GM21737 (cell line): ENCODE results near the gene FNDC10.

ENCODE experiments used
- ATAC-seq: cut with Tn5 transposase; IDR thresholded peaks from one replicate; pipeline ENCODE4 v1.9.1; 2021; ENCODE audit warnings: mild to moderate bottlenecking, moderate library complexity; ENCODE audit not compliant: unreplicated experiment

Gene FNDC10

GRCh38 chr1:1616045-1616790 is 16.3 kb upstream of the FNDC10 start:
- peak; percentile 19 for ATAC-seq

- ATAC-seq: peak; percentile 74
Observed at GRCh38 chr1:1615256-1616044, 15.5 kb upstream of the FNDC10 start, which contains the start of gene MIB2. MIB2 (plus strand) TSS chr1:1615500; CDS start chr1:1623453, 7,953 bp downstream.

GRCh38 chr1:1614954-1615255 is 15.0 kb upstream of the FNDC10 start:
- no peak for ATAC-seq

- ATAC-seq: no peak
Observed at GRCh38 chr1:1614204-1614953, 14.4 kb upstream of the FNDC10 start.

- ATAC-seq: no peak
Observed at GRCh38 chr1:1613509-1614082, 13.7 kb upstream of the FNDC10 start.

- ATAC-seq: no peak
Observed at GRCh38 chr1:1612104-1612400, 12.1 kb upstream of the FNDC10 start.

GRCh38 chr1:1610796-1611195 is 10.9 kb upstream of the FNDC10 start:
- ATAC-seq: no peak

GRCh38 chr1:1609822-1610485 is 10.0 kb upstream of the FNDC10 start:
- no peak for ATAC-seq

GRCh38 chr1:1606232-1606631 is 6.3 kb upstream of the FNDC10 start:
- ATAC-seq: no peak

GRCh38 chr1:1605724-1606123 is 5.8 kb upstream of the FNDC10 start:
- ATAC-seq: no peak

- ATAC-seq: no peak
Observed at GRCh38 chr1:1605034-1605591, 5.2 kb upstream of the FNDC10 start.

- no peak for ATAC-seq
Observed at GRCh38 chr1:1604374-1605033, 4.6 kb upstream of the FNDC10 start.

GRCh38 chr1:1603671-1604373 is 3.9 kb upstream of the FNDC10 start:
- ATAC-seq: no peak

GRCh38 chr1:1602968-1603506 is 3.1 kb upstream of the FNDC10 start:
- ATAC-seq: no peak

GRCh38 chr1:1602304-1602967 is 2.5 kb upstream of the FNDC10 start:
- ATAC-seq: no peak

GRCh38 chr1:1601564-1602303 is 1.8 kb upstream of the FNDC10 start:
- no peak for ATAC-seq

- no peak for ATAC-seq
Observed at GRCh38 chr1:1600861-1601563, 1.1 kb upstream of the FNDC10 start.
